GM19238 (cell line): ENCODE results near the gene PRKAR1B.
"Not testable (repeated sequence)": the region's sequence is repeated elsewhere in the genome, so short reads cannot be mapped to it uniquely, and the experiment has no call there.

Experiments used
- DNase-seq: peaks from one replicate; pipeline ENCODE4 v3.0.0; 2011; ENCODE audit warnings: low spot score; ENCODE audit not compliant: insufficient read length

The PRKAR1B gene

DNA sequence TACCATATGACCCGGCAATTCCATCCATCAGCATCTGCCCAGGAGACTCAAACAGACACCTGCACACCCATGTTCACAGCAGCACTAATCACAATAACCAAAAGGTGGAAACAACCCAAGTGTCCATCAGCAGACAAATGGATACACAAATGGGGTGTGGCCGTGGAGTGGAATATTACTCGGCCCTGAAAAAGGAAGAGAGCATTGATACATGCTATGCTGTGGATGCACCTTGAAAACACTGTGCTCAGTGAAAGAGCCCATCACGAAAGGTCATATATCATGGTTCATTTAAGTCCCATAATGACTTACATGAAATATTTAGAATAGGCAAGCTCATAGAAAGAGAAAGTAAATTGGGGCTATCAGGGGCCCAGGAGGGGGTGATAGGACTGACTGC, 58.1 kb downstream of the PRKAR1B start:
- DNase-seq, result no peak

DNA sequence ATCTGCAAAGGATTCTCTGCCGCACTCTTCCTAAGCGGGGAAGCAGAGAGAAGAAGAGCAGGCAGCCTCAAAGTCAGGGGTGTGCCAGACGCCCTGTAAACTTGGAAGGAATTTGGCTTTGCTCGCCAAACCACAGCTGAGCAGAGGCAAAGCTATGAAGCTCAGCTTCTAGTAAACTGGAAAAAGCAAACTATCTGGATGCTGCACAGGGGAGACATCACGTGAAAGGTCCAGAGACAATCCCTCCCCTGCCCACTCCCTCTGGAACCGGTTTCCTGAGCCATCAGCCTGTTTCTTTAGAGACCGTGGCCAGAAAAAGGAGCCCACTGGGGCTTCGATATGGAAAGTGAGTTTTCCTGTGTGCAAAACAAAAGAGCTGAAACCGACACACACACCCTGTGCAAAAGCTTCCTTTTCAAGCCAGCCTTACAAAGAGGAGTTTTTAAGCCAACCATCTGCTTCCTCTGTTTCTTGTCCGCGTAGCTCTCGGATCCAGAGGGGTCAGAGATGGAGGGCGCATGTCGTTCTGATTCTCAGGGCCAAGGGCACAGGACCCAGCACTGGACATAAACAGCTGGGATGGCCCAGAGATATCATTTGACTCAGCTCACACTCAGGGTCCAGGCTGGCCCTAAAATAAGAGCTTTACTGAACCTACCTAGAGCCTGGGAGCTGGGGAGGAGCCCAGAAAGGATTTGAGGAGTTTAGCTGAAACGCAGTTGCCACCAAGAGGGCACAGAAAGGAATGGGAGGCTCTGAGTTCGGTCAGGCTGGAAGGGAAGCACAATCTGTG, 58.7 kb downstream of the PRKAR1B start:
- no peak for DNase-seq

DNA sequence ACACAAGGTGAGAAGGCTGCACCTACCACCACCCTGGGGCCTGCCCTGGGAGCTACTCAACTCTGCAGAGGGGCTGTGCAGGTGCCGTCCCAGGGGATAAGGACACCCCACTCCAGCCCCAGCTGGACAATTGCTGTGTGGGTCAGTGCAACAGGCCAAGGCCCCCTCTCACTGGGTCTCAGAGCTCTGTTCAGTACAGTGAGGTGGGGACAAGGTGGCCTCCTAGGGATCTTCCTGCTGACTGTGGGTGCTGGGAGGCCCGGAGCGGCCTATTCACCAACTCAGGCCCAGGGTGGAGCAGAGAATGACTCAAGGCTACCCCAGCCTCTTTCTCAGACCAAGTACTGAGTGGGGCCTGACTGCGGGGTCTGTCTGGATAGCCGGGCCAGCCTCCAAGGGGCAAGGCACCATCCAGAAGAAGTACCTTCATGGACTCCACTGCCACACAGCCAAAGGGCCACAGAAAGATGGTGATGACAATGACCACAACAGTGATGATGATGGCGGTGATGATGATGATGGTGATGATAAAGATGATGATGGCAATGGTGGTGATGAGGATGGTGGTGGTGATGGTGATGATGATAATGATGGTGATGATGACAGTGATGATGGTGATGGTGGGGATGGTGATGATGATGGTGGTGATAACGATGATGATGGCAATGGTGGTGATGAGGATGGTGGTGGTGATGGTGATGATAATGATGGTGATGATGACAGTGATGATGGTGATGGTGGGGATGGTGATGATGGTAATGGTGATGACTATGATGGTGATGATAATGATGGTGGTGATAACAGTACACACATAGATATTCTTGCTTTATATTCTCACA, 60.4 kb downstream of the PRKAR1B start:
- DNase-seq, result no peak

DNA sequence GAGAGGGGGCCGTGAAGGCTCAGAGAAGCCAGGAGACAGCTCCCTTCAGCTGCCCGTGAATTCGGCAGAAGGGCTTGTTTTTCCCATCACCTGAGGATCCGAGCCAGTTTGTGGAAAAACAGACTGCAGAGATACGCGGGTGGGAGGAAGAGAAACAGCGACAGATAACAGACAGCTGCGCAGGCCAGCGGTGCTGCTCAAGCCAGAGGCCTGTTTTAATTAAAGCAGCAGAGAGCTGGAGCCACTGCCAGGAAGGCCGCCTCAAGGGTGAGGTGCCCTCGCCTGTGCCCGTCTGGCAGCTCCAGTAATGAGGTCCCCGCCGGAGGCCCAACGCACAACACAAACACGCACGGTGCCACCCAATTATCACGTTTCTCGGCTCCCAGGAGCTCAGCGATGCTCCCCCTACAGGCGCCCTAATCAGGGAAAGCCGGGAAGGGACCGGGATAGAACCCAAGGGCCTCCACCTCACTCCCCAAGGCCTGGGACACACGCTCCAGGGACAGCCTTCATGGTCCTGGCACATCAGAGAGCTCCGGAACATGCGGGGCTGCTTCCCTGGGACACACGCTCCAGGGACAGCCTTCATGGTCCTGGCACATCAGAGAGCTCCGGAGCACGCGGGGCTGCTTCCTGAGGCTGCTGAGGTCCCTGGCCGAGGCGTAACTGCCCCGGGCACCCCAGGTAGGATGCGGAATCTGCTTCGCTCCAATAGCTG, 61.2 kb downstream of the PRKAR1B start:
- no peak for DNase-seq

DNA sequence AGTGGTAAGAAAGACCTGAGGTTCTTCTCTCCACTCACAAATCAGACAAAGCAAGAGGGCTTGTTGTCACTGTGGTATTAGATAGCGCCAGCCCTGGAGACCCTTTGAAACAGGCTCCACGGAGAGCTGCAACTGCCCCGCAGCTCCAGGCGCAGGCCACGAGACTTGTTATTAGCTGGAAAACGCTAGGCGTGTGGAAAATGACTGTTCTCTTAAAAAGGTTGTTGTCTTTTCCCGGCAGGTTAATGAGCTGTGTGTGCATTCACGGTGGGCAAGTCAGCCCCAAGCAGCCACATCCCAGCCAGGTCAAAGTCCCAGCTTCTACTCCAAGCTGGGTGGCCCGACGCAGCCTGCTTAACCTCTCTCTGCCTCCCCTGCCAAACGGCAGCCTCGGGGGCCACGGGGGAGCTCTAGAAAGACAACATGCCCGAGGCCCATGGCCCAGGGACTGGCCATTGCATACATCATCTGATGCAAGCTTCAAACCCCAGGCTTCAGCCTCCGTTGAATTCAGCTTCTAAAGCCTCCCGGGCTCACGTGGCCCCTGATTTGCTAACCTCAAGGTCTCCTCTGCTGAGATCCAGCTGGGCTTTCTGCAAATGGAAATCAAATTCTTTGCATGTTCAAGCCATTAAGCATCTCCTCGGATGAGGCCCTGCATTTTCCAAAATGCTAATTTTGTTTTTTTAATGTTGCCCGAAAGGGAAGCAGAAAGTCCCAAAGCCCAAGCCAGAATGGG, 61.9 kb downstream of the PRKAR1B start:
- DNase-seq, result no peak

DNA sequence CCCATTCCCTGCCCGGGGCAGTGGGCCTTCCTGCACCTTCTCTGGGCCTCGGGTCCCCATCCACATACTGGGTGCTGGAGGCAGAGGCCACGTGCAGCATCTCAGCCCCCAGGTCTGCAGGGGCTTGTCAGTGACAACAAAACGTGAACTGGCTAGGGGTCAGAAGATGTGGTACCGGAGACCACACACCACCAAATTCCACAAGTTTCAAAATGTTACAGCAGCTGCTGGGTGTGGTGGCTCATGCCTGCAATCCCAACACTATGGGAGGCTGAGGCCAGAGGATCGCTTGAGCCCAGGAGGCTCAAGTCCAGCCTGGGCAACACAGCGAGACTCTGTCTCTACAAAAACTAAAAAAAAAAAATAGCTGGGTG, 62.7 kb downstream of the PRKAR1B start:
- DNase-seq, result no peak

DNA sequence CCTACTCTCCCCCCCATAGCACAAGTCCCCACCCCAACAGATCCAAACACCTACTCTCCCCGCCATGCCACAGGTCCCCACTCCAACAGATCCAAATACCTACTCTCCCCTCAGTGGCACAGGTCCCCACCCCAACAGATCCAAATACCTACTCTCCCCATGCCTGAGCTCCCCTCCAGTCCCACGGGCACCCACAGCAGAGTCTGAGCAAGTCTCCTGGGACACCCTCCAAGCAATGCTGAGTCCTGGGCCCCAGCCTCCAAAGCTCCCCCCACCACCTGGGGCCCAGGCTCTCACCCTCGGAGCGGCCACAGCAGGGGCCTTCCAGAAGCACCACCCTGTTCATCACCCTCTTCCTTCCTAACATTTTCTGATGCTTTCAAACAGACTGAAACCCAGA, 64.5 kb downstream of the PRKAR1B start:
- no peak for DNase-seq

DNA sequence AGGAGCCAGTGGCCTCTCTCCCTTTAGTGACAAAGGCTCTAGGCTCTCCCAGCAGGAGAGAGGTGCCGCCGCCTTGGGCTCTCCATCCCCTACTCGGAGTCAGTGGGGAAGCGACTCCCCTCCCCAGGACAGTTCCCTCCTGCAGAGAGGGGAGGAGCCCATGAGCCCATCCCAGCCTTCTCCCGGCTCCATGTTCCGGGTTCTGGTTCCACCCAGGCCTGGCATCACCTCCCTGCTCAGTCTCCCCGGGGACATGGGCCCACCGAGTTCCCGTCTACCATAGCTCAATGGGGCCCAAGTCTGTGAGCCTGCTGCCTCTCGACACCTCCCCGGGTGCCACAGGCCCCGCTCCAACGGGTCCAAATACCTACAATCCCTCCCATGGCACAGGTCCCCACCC, 67.1 kb downstream of the PRKAR1B start:
- DNase-seq, result no peak

DNA sequence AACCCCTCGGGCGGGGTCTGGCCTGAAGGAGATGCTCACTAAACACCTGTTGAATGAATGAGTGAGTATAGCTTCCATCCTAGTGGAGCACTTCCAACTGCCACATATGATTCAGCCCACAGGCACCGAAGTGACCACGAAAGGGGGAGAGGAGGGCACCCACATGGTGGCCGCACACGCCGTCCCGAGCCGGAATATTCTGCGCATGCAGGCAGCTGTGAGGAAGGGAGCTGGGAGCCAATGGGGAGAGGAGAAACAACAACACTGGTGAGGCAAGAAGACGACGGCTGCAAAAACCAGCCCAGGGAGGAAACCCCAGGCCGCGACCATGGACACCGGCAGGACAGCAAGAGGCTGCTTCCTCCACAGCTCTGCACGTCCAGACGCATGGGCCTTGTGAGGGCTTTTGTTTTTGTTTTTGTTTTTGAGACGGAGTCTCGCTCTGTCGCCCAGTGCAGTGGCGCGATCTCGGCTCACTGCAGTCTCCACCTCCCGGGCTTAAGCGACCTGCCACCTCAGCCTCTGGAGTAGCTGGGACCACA, 67.7 kb downstream of the PRKAR1B start:
- no peak for DNase-seq

DNA sequence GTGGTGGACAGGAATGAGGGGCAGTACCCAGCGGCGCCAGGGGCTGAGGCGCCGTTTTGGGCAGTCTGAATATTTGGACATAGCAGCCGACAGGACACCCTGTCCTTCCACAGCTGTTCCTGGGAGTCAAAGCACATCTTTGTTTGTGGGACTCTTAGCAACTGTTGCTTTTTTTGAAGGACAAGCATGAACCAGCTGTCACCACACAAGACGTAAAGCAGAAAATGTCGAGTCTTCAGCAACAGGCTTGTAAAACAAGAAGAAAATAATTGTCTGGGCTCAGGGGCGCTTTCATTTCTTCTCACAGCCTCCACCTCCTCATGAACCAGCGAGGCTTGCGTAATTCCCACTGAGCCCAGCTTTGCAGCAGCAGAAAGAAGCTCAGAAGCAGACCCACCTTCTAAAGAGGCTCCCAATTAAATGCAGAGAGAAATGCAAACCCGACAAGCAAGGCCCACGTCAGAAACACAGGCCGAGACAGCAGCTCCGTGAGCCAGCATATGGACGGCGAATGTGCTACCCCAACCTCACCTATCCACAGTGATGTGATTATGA, 69.4 kb downstream of the PRKAR1B start:
- DNase-seq, result no peak

DNA sequence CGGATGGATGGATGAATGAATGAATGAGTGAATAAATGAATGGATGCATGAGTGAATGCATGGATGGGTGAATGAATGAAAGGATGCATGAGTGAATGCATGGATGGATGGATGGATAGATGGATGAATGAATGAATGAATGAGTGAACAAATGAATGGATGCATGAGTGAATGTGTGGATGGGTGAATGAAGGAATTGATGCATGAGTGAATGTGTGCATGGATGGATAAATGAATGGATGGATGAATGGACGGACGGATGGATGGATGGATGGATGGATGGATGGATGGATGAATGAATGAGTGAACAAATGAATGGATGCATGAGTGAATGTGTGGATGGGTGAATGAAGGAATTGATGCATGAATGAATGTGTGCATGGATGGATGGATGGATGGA, 70.1 kb downstream of the PRKAR1B start:
- DNase-seq, result not testable (repeated sequence)

DNA sequence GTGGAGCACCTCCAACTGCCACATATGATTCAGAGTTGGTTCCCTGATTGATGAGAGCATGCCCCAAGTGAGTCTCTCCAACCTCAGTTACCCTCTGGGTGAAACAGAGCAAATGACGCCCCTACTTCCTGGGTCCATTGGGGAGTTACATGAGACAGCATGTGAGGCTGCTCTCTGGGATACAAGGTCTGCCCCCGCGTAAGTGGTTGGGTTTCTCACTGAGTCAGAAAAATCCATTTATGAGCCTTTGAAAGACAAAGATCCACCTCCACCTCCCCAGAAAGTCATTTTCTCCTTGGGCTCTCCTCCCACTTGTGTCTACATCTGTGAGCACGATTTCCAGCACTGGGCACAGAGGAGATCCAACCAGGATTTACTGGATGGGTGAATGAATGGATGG, 71.3 kb downstream of the PRKAR1B start:
- no peak for DNase-seq

DNA sequence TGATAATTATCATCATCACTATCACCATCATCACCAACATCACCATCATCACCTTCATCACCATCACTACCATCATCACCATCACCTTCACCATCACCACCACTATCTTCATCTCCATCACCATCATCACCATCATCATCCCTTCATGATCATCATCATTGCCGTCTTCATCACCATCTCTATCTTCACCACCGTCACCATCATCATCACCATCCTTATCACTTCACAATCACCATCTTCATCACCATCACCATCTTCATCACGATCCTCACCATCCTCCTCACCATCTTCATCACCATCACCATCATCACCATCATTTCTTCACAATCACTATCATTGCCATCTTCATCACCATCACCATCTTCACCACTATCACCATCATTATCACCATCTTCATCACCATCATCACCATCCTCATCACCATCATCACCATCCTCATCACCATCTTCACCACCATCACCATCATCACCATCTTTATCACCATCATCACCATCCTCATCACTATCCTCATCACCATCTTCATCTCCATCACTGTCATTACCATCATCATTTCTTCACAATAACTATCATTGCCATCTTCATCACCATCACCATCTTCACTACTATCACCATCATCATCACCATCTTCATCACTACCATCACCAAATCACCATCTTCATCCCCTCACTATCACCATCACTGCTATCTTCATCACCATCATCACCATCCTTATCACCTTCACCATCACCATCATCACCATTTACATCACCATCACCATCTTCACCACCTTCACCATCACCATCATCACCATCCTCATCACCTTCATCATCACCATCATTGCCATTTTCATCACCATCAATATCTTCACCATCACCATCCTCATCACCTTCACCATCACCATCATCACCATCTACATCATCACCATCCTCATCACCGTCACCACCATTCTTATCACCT, 73.0 kb downstream of the PRKAR1B start:
- no peak for DNase-seq

DNA sequence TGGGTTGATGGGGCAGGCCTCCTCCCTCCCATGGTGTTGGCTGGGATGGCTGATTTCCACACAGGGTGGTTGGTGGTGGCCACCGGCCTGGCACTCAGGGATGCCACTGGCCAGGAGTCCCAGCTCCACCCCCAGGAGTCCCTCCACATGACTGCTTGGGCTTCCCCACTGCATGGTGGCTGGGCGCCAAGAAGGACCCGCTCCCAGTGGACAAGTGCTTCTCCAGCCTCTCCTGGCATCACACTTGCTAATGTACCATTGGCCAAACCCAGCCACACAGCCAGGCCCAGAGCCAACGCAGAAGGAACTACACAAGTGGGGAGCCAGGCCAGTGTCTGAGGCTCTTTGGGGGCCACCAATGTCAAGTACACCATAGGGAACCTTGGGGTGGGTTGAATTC, 74.2 kb downstream of the PRKAR1B start:
- DNase-seq, result no peak

DNA sequence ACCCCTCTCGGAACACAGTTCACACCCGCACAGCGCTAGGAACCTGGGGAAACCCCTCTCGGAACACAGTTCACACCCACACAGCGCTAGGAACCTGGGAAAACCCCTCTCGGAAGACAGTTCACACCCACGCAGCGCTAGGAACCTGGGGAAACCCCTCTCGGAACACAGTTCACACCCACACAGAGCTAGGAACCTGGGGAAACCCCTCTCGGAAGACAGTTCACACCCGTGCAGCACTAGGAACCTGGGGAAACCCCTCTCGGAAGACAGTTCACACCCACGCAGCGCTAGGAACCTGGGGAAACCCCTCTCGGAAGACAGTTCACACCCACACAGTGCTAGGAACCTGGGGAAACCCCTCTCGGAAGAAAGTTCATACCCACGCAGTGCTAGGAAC, 74.9 kb downstream of the PRKAR1B start:
- DNase-seq, result not testable (repeated sequence)

DNA sequence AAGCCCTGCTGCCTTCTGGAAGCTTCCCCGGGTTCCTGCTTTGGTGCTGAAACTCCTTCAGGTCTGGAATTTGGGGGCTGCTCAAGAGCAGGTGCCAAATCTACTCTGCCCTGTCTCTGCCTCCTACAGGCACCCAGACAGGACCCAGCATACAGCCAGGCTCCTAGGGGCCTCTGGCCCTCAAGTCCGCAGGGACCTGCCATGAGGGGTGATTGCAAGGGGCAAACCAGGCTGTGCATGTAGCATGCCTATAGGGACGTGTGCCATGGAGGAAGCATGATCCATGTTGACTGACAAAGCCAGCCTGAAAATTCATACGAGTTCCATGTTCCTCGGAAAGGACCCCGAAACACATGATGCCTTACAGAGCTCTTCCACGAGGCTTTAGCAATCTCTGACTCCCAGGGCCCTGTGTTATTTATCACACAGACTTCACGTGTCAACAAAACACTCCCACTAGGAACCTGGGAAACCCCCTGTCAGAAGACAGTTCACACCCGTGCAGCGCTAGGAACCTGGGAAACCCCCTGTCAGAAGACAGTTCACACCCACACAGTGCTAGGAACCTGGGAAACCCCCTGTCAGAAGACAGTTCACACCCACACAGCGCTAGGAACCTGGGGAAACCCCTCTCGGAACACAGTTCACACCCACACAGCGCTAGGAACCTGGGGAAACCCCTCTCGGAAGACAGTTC, 75.9 kb downstream of the PRKAR1B start:
- DNase-seq, result no peak

DNA sequence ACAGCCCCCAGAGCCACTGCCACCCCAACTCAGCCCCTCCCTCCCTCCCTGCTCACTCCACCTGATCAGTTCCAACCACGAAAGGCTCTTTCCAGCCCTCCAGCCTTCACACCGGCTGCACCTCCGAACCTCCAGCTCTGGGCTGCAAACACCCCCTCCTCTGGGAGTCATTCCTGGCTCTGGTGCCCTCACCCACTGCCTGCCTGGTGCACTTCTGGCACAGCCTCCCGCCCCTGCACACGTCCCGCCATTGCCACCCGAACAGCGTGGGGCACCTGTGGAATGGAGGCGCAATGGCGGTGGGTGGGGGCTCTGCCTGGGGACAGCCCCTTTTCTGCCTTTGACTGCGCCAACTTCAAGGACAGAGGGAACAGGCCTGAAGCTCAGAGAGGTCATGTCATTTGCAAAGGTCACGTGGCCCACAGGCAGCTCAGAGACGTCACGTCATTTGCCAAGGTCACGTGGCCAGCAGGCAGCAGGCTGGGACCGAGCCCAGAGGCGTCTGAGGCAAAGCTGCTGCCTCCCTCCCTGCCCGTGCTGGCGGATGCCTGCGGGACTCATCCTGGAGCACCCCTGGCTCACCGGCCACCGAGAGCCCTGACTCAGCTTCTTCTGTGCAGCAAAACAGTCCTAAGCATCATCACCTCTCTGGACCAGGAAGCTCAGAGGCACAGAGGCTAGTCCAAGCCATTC, 76.6 kb downstream of the PRKAR1B start:
- DNase-seq, result no peak

DNA sequence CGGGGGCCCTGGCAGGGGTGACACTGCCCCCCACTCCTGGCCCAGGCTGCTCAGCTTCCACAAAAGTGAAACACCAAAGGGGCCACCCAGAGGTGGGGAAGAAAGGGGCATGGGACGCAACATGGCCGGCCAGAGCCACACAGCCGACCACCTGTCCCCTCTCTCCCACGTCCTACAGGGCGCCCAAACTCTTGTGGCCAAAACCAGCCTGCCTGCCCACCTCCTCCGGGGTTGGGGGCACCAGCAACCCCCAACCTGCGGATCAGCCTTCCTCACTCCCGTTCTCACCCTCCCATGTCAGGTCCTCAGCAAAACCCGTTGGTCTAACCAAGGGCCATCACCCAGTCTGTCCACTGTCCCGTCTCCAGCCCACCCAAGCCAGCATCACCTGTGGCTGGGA, 80.1 kb downstream of the PRKAR1B start:
- no peak for DNase-seq

DNA sequence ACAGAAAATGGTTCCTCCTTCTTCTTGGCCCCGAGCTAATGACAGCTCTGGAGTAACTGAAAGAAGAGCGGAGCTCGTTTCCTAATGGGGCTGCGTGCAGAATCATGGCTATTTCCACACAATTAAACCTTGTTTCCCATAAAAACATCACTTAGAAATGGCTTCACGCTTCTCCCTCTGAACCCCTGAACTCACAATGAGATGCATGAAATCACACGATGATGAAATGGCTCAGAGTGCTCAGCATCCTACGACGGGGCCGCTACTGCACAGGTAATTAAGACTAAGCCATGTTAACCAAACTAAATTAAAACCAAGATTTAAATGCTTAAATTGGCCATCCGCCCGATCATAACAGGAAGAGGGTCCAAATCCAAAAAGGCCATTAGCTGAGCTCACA, 80.6 kb downstream of the PRKAR1B start:
- DNase-seq, result no peak
